Nucleus accumbens (tissue), 56 donors: Measurements from ENCODE around the gene MAGI1.
"Not testable (repeated sequence)": the region's sequence is repeated elsewhere in the genome, so short reads cannot be mapped to it uniquely, and the experiment has no call there.

ENCODE experiments used
- DNase-seq, 56 donors: peaks; one replicate each; lab custom pipeline; 2025; lab: John Stamatoyannopoulos, UW

The MAGI1 gene

GRCh38 chr3:65733459-65733858, 305.3 kb downstream of the MAGI1 start:
- DNase-seq: no peak

- peak in 20 of 56 donors; percentile 1 to 36 (median 10) for DNase-seq
Measured at GRCh38 chr3:65732051-65732935, 306.4 kb downstream of the MAGI1 start.

- no peak for DNase-seq
Measured at GRCh38 chr3:65730449-65730848, 308.3 kb downstream of the MAGI1 start.

GRCh38 chr3:65729973-65730372, 308.7 kb downstream of the MAGI1 start:
- DNase-seq: no peak

DNA sequence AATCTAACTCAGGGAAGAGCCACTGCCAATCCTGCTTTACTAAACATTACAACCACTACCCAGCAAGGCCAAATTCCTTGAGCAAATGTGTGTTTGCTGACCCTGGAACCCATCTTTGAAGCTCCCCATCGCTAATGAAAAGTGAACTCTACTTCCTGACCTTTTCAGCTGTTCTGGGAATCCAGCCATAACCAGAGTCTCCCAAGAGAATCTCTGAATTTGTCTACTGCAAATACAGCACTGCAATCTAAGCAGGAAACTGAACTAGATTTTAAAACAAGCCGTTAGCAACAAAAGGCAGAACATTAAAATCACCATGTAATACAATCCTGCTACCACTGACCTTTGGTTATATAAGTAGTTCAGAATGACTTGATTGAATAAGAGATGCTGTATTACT, 309.2 kb downstream of the MAGI1 start:
- DNase-seq: no peak

GRCh38 chr3:65728138-65728537, 310.6 kb downstream of the MAGI1 start:
- DNase-seq: no peak

DNA sequence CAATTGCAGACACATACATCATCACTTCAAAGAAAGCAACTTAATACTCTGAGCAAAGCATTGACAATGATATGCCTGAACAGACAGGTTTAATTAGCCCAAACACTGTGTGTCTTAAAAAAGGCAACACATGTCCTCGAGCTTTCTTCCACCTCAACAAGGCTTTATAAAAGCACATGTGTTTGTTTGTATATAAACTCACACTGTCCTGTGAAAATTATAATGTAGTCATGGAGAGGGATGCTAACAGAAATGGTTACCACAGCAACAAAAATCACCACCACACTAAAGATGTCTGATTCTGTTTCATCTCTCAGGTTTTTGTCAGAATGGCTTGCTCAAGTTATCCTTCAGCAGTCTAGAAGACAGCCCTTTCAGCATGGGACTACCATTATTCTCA, 314.7 kb downstream of the MAGI1 start:
- DNase-seq: no peak

GRCh38 chr3:65723011-65723410, 315.7 kb downstream of the MAGI1 start:
- DNase-seq: no peak

- DNase-seq: no peak
Measured at GRCh38 chr3:65720989-65721737, 317.6 kb downstream of the MAGI1 start.

- not testable (repeated sequence) for DNase-seq
Measured at GRCh38 chr3:65719639-65720038, 319.1 kb downstream of the MAGI1 start.

DNA sequence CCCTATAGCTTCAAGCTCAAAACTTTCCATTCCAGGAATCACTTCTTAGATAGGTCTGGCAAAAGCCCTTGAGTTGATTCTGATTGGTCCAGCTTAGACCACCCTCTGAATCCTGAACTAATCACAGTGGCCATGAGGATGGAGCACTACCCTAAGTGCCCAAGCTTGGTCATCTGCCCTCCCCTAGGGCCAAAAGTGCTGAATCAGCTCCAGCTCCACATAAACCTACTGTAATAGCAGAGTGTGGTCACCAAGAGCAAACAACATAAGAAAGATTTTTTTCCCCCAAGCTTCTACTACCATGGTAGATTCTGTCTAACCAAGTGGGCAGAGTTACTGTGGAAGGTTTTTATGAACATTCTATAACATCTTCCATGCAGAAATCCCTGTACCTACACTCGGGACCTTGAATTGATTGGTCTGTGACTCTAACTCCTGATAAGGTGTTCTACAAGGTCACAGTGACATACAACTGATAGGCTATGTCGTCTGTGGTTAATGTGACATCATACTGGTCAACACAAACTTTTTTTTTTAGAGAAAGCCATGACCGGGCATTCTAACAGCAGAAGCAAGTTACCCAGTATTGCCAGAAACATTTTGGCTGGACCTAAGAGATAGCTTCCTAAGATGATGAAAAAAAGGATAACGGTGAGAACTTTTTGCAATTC, 320.9 kb downstream of the MAGI1 start:
- DNase-seq: no peak

- DNase-seq: no peak
Measured at GRCh38 chr3:65716071-65716751, 322.5 kb downstream of the MAGI1 start.

GRCh38 chr3:65714134-65714533, 324.6 kb downstream of the MAGI1 start:
- no peak for DNase-seq

- DNase-seq: peak in 28 of 56 donors; percentile 1 to 51 (median 16)
Measured at GRCh38 chr3:65713016-65713415, 325.7 kb downstream of the MAGI1 start.

DNA sequence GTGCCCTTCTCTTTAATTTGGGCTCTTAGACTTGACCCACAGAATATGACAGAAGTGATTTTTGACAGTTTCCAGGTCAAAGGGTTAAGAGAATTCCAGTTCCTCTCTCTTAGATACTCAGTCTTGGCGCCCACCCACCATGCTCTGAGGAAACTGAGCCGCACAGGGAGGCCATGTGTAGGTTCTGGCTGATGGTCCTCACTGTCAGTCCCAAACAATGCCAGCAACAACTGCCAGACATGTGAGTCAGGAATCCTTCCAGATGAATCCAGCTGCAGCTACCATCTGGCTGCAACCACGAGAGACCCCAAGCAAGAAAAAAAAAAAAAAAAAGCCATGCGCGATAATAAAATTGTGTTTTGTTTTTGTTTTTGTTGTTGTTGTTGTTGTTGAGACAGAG, 326.6 kb downstream of the MAGI1 start:
- DNase-seq: no peak

GRCh38 chr3:65706776-65707568, 331.7 kb downstream of the MAGI1 start:
- DNase-seq: no peak

- peak in 4 of 56 donors; percentile 2 to 7 (median 5) for DNase-seq
Measured at GRCh38 chr3:65706301-65706700, 332.4 kb downstream of the MAGI1 start.

DNA sequence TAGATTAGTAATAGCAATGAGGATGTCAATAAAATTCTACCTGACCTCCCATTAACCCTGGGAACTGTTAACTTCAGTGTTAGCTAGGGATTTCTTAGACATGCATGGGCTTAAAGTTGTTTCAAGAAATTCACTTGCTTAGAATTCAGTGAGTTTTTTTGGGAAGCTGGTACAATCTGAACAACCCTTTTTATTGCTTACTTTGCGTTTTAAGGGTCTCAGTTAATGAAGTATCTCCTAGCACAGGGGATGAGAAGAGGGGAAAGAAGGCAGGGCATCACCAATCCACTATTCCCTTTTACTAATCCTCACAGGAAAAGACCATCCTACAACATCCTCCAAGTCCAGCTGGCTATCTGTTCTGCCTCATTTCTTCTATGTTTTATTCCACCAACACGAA, 334.9 kb downstream of the MAGI1 start:
- no peak for DNase-seq

- DNase-seq: no peak
Measured at GRCh38 chr3:65703026-65703425, 335.7 kb downstream of the MAGI1 start.

DNA sequence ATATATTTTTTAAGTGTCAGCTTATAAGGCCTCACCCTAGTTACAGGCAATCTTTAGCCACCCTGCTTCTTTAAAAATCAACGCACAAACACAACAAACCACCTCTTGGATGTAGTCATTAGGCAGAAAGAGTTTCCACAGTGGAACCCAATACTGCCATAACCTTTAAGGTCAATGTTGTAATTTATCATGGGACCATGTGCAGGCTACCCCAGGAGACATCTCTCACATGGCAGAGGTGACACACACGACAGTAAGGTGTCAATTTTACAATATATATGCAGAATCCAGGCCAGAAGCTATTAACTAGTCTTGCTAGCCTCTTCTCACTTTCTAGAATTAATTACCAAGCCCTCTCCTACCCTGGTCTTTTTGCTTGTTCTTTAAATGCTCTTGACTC, 336.5 kb downstream of the MAGI1 start:
- no peak for DNase-seq
